DOHH2 (cell line): ENCODE results near the gene SCD.

Experiments
- H3F3A ChIP-seq: fragments of 200-600 bp; sonication (generic), shearing (Covaris generic); 2 replicates; pipeline ENCODE4 v1.6.0; 2016; ENCODE audit warnings: antibody characterized with exemption, mild to moderate bottlenecking; ENCODE audit not compliant: control insufficient read depth, insufficient read depth
- H3K27ac ChIP-seq: fragments of 200-600 bp; sonication (generic); 2 replicates; pipeline ENCODE4 v1.5.1; 2014; ENCODE audit warnings: low read depth, mild to moderate bottlenecking, low read length, moderate library complexity
- H3K27me3 ChIP-seq: fragments of 200-600 bp; sonication (generic); 2 replicates; pipeline ENCODE4 v1.6.1; 2014; ENCODE audit warnings: mild to moderate bottlenecking, low read length, mixed read lengths; ENCODE audit not compliant: control insufficient read depth
- H3K36me3 ChIP-seq: fragments of 200-600 bp; sonication (generic); 2 replicates; pipeline ENCODE4 v1.6.1; 2014; ENCODE audit warnings: mild to moderate bottlenecking, low read length, moderate library complexity, mixed read lengths; ENCODE audit not compliant: control insufficient read depth
- H3K4me1 ChIP-seq: fragments of 200-600 bp; sonication (generic); 2 replicates; pipeline ENCODE4 v1.6.1; 2014; ENCODE audit warnings: mild to moderate bottlenecking, low read length, mixed read lengths; ENCODE audit not compliant: control insufficient read depth
- H3K4me2 ChIP-seq: fragments of 200-600 bp; sonication (generic); 2 replicates; pipeline ENCODE4 v1.6.0; 2014; ENCODE audit warnings: mild to moderate bottlenecking, low read length, moderate library complexity
- H3K4me3 ChIP-seq: fragments of 200-600 bp; sonication (generic); 2 replicates; pipeline ENCODE4 v1.5.1; 2014; ENCODE audit warnings: mild to moderate bottlenecking, low read length, mixed read lengths
- H3K79me2 ChIP-seq: fragments of 200-600 bp; sonication (generic); 2 replicates; pipeline ENCODE4 v1.6.1; 2014; ENCODE audit warnings: mild to moderate bottlenecking, low read length, mixed read lengths; ENCODE audit not compliant: control insufficient read depth
- H3K9me2 ChIP-seq: fragments of 200-600 bp; sonication (generic); replicated peaks from 2 replicates; pipeline ENCODE4 v1.6.1; 2014; ENCODE audit warnings: mild to moderate bottlenecking, low read length, mixed read lengths; ENCODE audit not compliant: control insufficient read depth
- H3K9me3 ChIP-seq: fragments of 200-600 bp; sonication (generic); 2 replicates; pipeline ENCODE4 v1.6.1; 2014; ENCODE audit warnings: antibody characterized with exemption, low read length, mixed read lengths; ENCODE audit not compliant: control insufficient read depth, insufficient read depth
- H4K20me1 ChIP-seq: fragments of 200-600 bp; sonication (generic); 2 replicates; pipeline ENCODE4 v1.6.0; 2014; ENCODE audit warnings: low read depth, mild to moderate bottlenecking, antibody characterized with exemption, low read length, moderate library complexity; ENCODE audit not compliant: control insufficient read depth, insufficient read depth
- EZH2phosphoT487 ChIP-seq: fragments of 200-600 bp; sonication (generic); IDR thresholded peaks from 2 replicates; pipeline ENCODE4 v1.6.1; 2017; ENCODE audit warnings: borderline replicate concordance, mild to moderate bottlenecking, antibody characterized with exemption, low read length, moderate library complexity, mixed read lengths
- TF ChIP-seq, protein P1 (sequence below): fragments of 200-600 bp; sonication (generic); IDR thresholded peaks from one replicate; pipeline ENCODE4 v1.5.1; 2014; ENCODE audit warnings: antibody characterized with exemption, mild to moderate bottlenecking, low read depth, low read length; ENCODE audit not compliant: poor library complexity, severe bottlenecking

The SCD gene

DNA sequence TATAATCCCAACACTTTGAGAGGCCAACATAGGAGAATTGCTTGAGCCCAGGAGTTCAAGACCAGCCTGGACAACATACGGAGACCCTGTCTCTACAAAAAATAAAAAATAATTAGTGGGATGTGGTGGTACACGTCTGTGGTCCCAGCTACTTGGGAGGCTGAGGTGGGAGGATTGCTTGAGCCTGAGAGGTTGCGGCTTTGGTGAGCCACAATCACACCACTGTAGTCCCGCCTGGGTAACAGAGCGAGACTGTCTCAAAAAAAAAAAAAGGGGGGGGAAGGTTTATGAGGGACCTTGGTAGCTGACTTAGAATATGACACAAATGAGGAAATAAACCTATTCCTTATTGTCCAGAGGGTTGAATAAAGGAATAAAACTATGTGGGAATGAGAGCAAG lies 30.8 kb downstream of the SCD start:
- H3K4me3 ChIP-seq: peak overlapping the region; percentile 49
- H3K4me2 ChIP-seq: peak overlapping the region; percentile 66
- TF ChIP-seq EZH2phosphoT487: no peak
- TF ChIP-seq, protein P1, sequence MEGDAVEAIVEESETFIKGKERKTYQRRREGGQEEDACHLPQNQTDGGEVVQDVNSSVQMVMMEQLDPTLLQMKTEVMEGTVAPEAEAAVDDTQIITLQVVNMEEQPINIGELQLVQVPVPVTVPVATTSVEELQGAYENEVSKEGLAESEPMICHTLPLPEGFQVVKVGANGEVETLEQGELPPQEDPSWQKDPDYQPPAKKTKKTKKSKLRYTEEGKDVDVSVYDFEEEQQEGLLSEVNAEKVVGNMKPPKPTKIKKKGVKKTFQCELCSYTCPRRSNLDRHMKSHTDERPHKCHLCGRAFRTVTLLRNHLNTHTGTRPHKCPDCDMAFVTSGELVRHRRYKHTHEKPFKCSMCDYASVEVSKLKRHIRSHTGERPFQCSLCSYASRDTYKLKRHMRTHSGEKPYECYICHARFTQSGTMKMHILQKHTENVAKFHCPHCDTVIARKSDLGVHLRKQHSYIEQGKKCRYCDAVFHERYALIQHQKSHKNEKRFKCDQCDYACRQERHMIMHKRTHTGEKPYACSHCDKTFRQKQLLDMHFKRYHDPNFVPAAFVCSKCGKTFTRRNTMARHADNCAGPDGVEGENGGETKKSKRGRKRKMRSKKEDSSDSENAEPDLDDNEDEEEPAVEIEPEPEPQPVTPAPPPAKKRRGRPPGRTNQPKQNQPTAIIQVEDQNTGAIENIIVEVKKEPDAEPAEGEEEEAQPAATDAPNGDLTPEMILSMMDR: no peak
- H3K9me2 ChIP-seq: no peaks in the 10 kb centered on the region
- H3K36me3 ChIP-seq: peaks cover 61% of the 10 kb centered on the region
- no peaks in the 10 kb centered on the region; the same call in 1 of the 2 replicates for H3F3A ChIP-seq
- no peaks in the 10 kb centered on the region; the same call in 1 of the 2 replicates for H3K27me3 ChIP-seq
- H4K20me1 ChIP-seq: no peaks in the 10 kb centered on the region; the same call in 1 of the 2 replicates
- peaks cover 64% of the 10 kb centered on the region for H3K79me2 ChIP-seq
- no peaks in the 10 kb centered on the region for H3K9me3 ChIP-seq
- peak overlapping the region; percentile 41 for H3K27ac ChIP-seq
- H3K4me1 ChIP-seq: peaks cover 65% of the 10 kb centered on the region

DNA sequence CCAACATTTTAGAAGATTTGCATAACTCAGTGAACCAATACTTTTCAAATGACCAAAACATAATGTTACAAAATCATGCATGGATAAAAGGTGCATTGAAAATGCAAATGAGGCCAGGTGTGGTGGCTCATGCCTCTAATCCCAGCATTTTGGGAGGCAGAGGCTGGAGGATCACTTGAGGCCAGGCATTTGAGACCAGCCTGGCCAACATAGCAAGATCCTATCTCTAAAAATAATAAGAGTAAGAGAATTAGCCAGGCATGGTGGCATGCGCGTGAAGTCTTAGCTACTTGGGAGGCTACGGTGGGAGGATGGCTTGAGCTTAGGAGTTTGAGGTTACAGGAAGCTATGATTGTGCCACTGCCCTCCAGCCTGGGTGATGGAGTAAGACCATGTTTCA lies 33.4 kb downstream of the SCD start:
- H3K4me3 ChIP-seq: no peak overlapping the region
- peaks cover 48% of the 10 kb centered on the region for H3K4me1 ChIP-seq
- no peaks in the 10 kb centered on the region for H3K27me3 ChIP-seq
- H3K27ac ChIP-seq: no peak overlapping the region
- H3K36me3 ChIP-seq: peaks cover 49% of the 10 kb centered on the region
- H4K20me1 ChIP-seq: no peaks in the 10 kb centered on the region; the same call in 1 of the 2 replicates
- H3K4me2 ChIP-seq: no peak overlapping the region
- H3K9me2 ChIP-seq: no peaks in the 10 kb centered on the region
- no peaks in the 10 kb centered on the region for H3K9me3 ChIP-seq
- H3K79me2 ChIP-seq: peaks cover 41% of the 10 kb centered on the region
- TF ChIP-seq, protein P1: no peak
- no peak for TF ChIP-seq EZH2phosphoT487
- no peaks in the 10 kb centered on the region; the same call in 1 of the 2 replicates for H3F3A ChIP-seq

DNA sequence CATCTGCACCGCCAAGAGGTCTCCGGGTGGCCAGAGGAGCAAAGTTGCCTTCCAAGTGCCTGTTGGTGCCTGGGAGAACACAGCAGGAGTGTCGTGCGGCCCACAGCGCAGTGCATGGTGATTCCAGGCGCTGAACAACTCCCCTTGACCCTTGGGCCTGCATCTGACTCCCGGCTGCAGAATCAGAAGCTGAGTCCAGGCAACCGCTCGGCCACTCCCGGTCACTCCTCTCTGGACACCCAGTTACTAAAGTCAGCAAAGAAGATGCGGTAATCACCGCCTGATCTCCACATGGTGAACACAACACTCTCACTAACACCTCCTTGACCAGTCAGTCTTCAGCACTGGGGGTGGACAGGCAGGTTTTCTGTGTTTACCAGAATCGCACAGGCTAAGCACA lies 35.5 kb downstream of the SCD start:
- no peaks in the 10 kb centered on the region for H3K27me3 ChIP-seq
- H3K27ac ChIP-seq: no peak overlapping the region
- H3K9me2 ChIP-seq: no peaks in the 10 kb centered on the region
- no peak overlapping the region for H3K4me3 ChIP-seq
- H4K20me1 ChIP-seq: no peaks in the 10 kb centered on the region; the same call in 1 of the 2 replicates
- peaks cover 25% of the 10 kb centered on the region for H3K79me2 ChIP-seq
- H3K4me1 ChIP-seq: peaks cover 34% of the 10 kb centered on the region
- peaks cover 50% of the 10 kb centered on the region for H3K36me3 ChIP-seq
- H3K4me2 ChIP-seq: no peak overlapping the region
- TF ChIP-seq, protein P1: no peak
- TF ChIP-seq EZH2phosphoT487: no peak
- H3K9me3 ChIP-seq: no peaks in the 10 kb centered on the region
- H3F3A ChIP-seq: no peaks in the 10 kb centered on the region; the same call in 1 of the 2 replicates

DNA sequence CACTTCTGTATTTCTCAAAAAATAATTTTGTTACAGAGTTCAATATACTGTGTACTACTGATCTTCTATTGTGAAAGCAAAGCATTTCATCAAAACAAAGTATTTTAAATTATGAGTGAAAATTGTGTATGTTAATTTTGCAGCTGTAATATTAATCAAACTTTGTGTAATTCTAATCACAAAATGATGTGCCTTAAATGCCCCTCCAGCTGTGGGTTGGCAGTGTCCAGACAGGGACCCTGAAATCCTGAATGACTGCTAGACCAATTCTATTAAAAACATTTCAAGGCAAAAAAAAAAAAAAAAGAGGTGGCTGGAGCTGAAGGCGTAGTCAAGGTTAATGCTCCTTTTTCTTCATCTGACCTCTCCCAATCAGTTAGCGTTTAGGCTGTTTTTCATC lies 36.2 kb downstream of the SCD start:
- no peak overlapping the region for H3K27ac ChIP-seq
- H3K9me2 ChIP-seq: no peaks in the 10 kb centered on the region
- no peaks in the 10 kb centered on the region for H3K9me3 ChIP-seq
- no peak overlapping the region for H3K4me3 ChIP-seq
- H3K4me1 ChIP-seq: peaks cover 27% of the 10 kb centered on the region
- no peak for TF ChIP-seq EZH2phosphoT487
- TF ChIP-seq, protein P1: no peak
- H4K20me1 ChIP-seq: no peaks in the 10 kb centered on the region; the same call in 1 of the 2 replicates
- no peak overlapping the region for H3K4me2 ChIP-seq
- H3K36me3 ChIP-seq: peaks cover 48% of the 10 kb centered on the region
- peaks cover 18% of the 10 kb centered on the region for H3K79me2 ChIP-seq
- no peaks in the 10 kb centered on the region; the same call in 1 of the 2 replicates for H3F3A ChIP-seq
- H3K27me3 ChIP-seq: no peaks in the 10 kb centered on the region
